HEK293 (cell line): ENCODE results near the gene CDYL.

ENCODE experiments used
- CTCF ChIA-PET: fragments of 350-600 bp; formaldehyde crosslinking; extraction: SDS; loops from one replicate; lab custom pipeline; 2021; ENCODE audit warnings: antibody characterized with exemption; lab: Yijun Ruan, JAX
- POLR2A ChIA-PET: fragments of 300-600 bp; formaldehyde crosslinking; extraction: SDS; loops from one replicate; lab custom pipeline; 2020; ENCODE audit warnings: antibody characterized with exemption, inconsistent platforms; lab: Yijun Ruan, JAX
- H3K27ac ChIP-seq: fragments of 200-500 bp; sonication (Bioruptor generic); 2 replicates; pipeline ENCODE4 v1.5.1; 2014; ENCODE audit warnings: low read depth, low read length, control low read depth, inconsistent platforms; ENCODE audit errors: extremely low read depth
- H3K36me3 ChIP-seq, 2 experiments: fragments of 200-500 bp in 1 of 2; sonication (Bioruptor generic) in 1 of 2; 1 replicate in 1 of 2; 2 replicates in 1 of 2; pipeline ENCODE4 v1.5.1; 2014 to 2017; ENCODE audit warnings: inconsistent platforms in 2 of 2, low read length in 2 of 2; ENCODE audit not compliant: control insufficient read depth in 2 of 2, insufficient read depth in 1 of 2
- H3K4me1 ChIP-seq: fragments of 200-500 bp; sonication (Bioruptor generic); 2 replicates; pipeline ENCODE4 v1.5.1; 2014; ENCODE audit warnings: mild to moderate bottlenecking, low read length, inconsistent platforms; ENCODE audit not compliant: control insufficient read depth, insufficient read depth
- H3K4me3 ChIP-seq: 2 replicates; pipeline ENCODE4 v1.5.1; 2011; ENCODE audit warnings: low read depth, mild to moderate bottlenecking, control low read depth, low read length, moderate library complexity
- H3K9me3 ChIP-seq: fragments of 200-500 bp; sonication (Bioruptor generic); 2 replicates; pipeline ENCODE4 v1.5.1; 2014; ENCODE audit warnings: low read depth, low read length, inconsistent platforms; ENCODE audit not compliant: control insufficient read depth, insufficient read depth
- PRDM2 ChIP-seq: fragments of 450-650 bp; formaldehyde crosslinking; IDR thresholded peaks from 2 replicates; pipeline ENCODE4 v1.5.1; 2016; ENCODE audit warnings: missing biosample characterization, missing genetic modification characterization, borderline replicate concordance
- RBAK ChIP-seq: fragments of 450-650 bp; formaldehyde crosslinking; IDR thresholded peaks from 2 replicates; pipeline ENCODE4 v1.5.1; 2016; ENCODE audit warnings: missing biosample characterization, missing genetic modification characterization
- TRIM28 ChIP-seq: IDR thresholded peaks from 2 replicates; pipeline ENCODE4 v1.6.1; 2011; ENCODE audit warnings: low read length, control low read depth, borderline replicate concordance
- ZBTB17 ChIP-seq: fragments of 450-650 bp; formaldehyde crosslinking; IDR thresholded peaks from 2 replicates; pipeline ENCODE4 v1.5.1; 2016; ENCODE audit warnings: missing biosample characterization, missing genetic modification characterization
- ZFP3 ChIP-seq: fragments of 450-650 bp; formaldehyde crosslinking; IDR thresholded peaks from 2 replicates; pipeline ENCODE4 v1.5.1; 2016; ENCODE audit warnings: low read depth, missing biosample characterization, missing genetic modification characterization
- ZNF280D ChIP-seq: fragments of 450-650 bp; formaldehyde crosslinking; IDR thresholded peaks from 2 replicates; pipeline ENCODE4 v1.5.1; 2016; ENCODE audit warnings: missing biosample characterization, missing genetic modification characterization
- ZNF335 ChIP-seq: fragments of 450-650 bp; formaldehyde crosslinking; conservative IDR thresholded peaks from 2 replicates; pipeline ENCODE4 v1.5.1; 2016; ENCODE audit warnings: missing biosample characterization, missing genetic modification characterization
- ZNF544 ChIP-seq: fragments of 450-650 bp; formaldehyde crosslinking; IDR thresholded peaks from 2 replicates; pipeline ENCODE4 v1.5.0; 2017; ENCODE audit warnings: missing biosample characterization, missing genetic modification characterization
- ZNF600 ChIP-seq: fragments of 450-650 bp; formaldehyde crosslinking; IDR thresholded peaks from 2 replicates; pipeline ENCODE4 v1.5.1; 2016; ENCODE audit warnings: missing biosample characterization, missing genetic modification characterization
- ZNF626 ChIP-seq: fragments of 450-650 bp; sonication (Bioruptor Pico); formaldehyde crosslinking; IDR thresholded peaks from 2 replicates; pipeline ENCODE4 v1.5.1; 2018; ENCODE audit warnings: missing biosample characterization, missing genetic modification characterization, inconsistent platforms
- ZNF692 ChIP-seq: fragments of 450-650 bp; formaldehyde crosslinking; IDR thresholded peaks from 2 replicates; pipeline ENCODE4 v1.5.1; 2016; ENCODE audit warnings: missing biosample characterization, missing genetic modification characterization
- ZNF707 ChIP-seq: fragments of 450-650 bp; formaldehyde crosslinking; IDR thresholded peaks from 2 replicates; pipeline ENCODE4 v1.5.1; 2016; ENCODE audit warnings: missing biosample characterization, missing genetic modification characterization
- ZXDB ChIP-seq: fragments of 450-650 bp; formaldehyde crosslinking; IDR thresholded peaks from 2 replicates; pipeline ENCODE4 v1.5.1; 2016; ENCODE audit warnings: missing biosample characterization, missing genetic modification characterization

Gene CDYL

GRCh38 chr6:4973982-4974745 lies 198.0 kb downstream of the CDYL start:
- CTCF ChIA-PET, result interaction anchor here (0.6 to 2.0 kb wide), 4 partner anchors 24 to 56 kb away, joined by 3 to 6 read pairs (median 3); no protein-coding TSS in a partner anchor
- Histone ChIP-seq H3K27ac (no peak overlapping the region), H3K9me3 (no peaks in the 10 kb centered on the region), H3K36me3 (no peaks in the 10 kb centered on the region)
- TF ChIP-seq ZNF335 (tag by site-specific recombination) (peak; percentile 78), RBAK (tag by site-specific recombination) (no peak), ZNF600 (tag by site-specific recombination) (peak; percentile 48; the same call in 1 of the 2 replicates), ZBTB17 (tag by site-specific recombination) (peak; percentile 66)
- TF ChIP-seq, all 188 proteins: peak for 3
- POLR2A ChIA-PET, result interaction anchor here (0.6 kb wide), 1 partner anchor 320 kb away, joined by 3 read pairs; no protein-coding TSS in a partner anchor
- H3K4me3 ChIP-seq, result no peak overlapping the region
- no peaks in the 10 kb centered on the region for H3K4me1 ChIP-seq

GRCh38 chr6:4974962-4975361 lies 198.8 kb downstream of the CDYL start:
- no peak for TF ChIP-seq TRIM28
- no peak for TF ChIP-seq ZNF544
- peak; percentile 60; the same call in 1 of the 2 replicates for TF ChIP-seq ZFP3
- TF ChIP-seq PRDM2, result no peak
- no peaks in the 10 kb centered on the region for H3K4me1 ChIP-seq
- no peak overlapping the region for H3K4me3 ChIP-seq
- no peaks in the 10 kb centered on the region for H3K36me3 ChIP-seq
- ChIA-PET CTCF (interaction anchor here (0.6 to 2.0 kb wide), 3 partner anchors 24 to 56 kb away, joined by 3 to 6 read pairs (median 3); no protein-coding TSS in a partner anchor), POLR2A (no interaction called here)
- no peak overlapping the region for H3K27ac ChIP-seq
- no peaks in the 10 kb centered on the region for H3K9me3 ChIP-seq

- Histone ChIP-seq H3K27ac (no peak overlapping the region), H3K9me3 (no peaks in the 10 kb centered on the region), H3K36me3 (no peaks in the 10 kb centered on the region), H3K4me1 (no peaks in the 10 kb centered on the region), H3K4me3 (no peak overlapping the region)
- POLR2A ChIA-PET, result no interaction called here
- CTCF ChIA-PET, result interaction anchor here (2.0 kb wide), 1 partner anchor 55 kb away, joined by 6 read pairs; no protein-coding TSS in a partner anchor
- TF ChIP-seq ZNF280D (tag by site-specific recombination) (no peak), ZNF692 (no peak), ZNF626 (tag by site-specific recombination) (no peak), ZNF707 (tag by site-specific recombination) (no peak), ZXDB (tag by site-specific recombination) (no peak)
Observed at GRCh38 chr6:4975506-4975905, 199.3 kb downstream of the CDYL start.
